IMR-90 (cell line): Measurements from ENCODE around the gene SGCE. TPM values are rescaled to one million over a fixed set of nuclear protein-coding genes. Genes with fewer than 3 reads are reported as not detected.

Experiments used
- ATAC-seq: fragments of 200-7000 bp; cut with Tn5 transposase; 2 replicates; pipeline ENCODE4 v1.9.1; 2020; ENCODE audit warnings: low read depth, mild to moderate bottlenecking, moderate library complexity
- BruUV-seq: library from RNA; stranded (reverse); fragments of 400-500 nt; replicated peaks from 2 replicates; lab custom pipeline; 2021; lab: Mats Ljungman, UMichigan
- CTCF ChIA-PET: fragments of 300-600 bp; formaldehyde crosslinking; extraction: SDS; loops from one replicate; lab custom pipeline; 2021; ENCODE audit warnings: antibody characterized with exemption; lab: Yijun Ruan, JAX
- POLR2A ChIA-PET: fragments of 300-600 bp; sonication (Branson Sonifier 250); formaldehyde crosslinking; loops from one replicate; lab custom pipeline; 2022; ENCODE audit warnings: antibody characterized with exemption; ENCODE audit not compliant: unreplicated experiment; lab: Charles Lee
- DNase-seq: peaks from one replicate; pipeline ENCODE4 v3.0.0; 2013
- H2AFZ ChIP-seq: replicated peaks from 2 replicates; pipeline ENCODE3; 2013; ENCODE audit warnings: low read length, mild to moderate bottlenecking; ENCODE audit not compliant: poor library complexity
- H2AK5ac ChIP-seq: 2 replicates; pipeline ENCODE4 v1.6.1; 2013; ENCODE audit warnings: low read depth, low read length, inconsistent platforms
- H2AK9ac ChIP-seq: replicated peaks from 2 replicates; pipeline ENCODE3; 2013; ENCODE audit warnings: mild to moderate bottlenecking, low read depth, low read length, moderate library complexity; ENCODE audit not compliant: poor library complexity
- H2BK120ac ChIP-seq: 2 replicates; pipeline ENCODE4 v1.6.1; 2013; ENCODE audit warnings: low read depth, low read length, inconsistent platforms
- H2BK15ac ChIP-seq: 3 replicates; pipeline ENCODE4 v1.6.1; 2013; ENCODE audit warnings: low read depth, low read length, inconsistent platforms
- H2BK20ac ChIP-seq: 2 replicates; pipeline ENCODE4 v1.6.1; 2013; ENCODE audit warnings: low read depth, mild to moderate bottlenecking, inconsistent platforms, low read length, moderate library complexity
- H2BK5ac ChIP-seq: 2 replicates; pipeline ENCODE4 v1.6.1; 2013; ENCODE audit warnings: mild to moderate bottlenecking, low read depth, low read length, inconsistent platforms; ENCODE audit not compliant: poor library complexity, severe bottlenecking
- H3K14ac ChIP-seq: replicated peaks from 2 replicates; pipeline ENCODE4 v1.6.1; 2013; ENCODE audit warnings: low read depth, low read length, inconsistent platforms
- H3K18ac ChIP-seq: 2 replicates; pipeline ENCODE4 v1.6.1; 2013; ENCODE audit warnings: low read depth, low read length, control low read depth
- H3K23ac ChIP-seq: 2 replicates; pipeline ENCODE4 v1.6.1; 2013; ENCODE audit warnings: low read depth, low read length, inconsistent platforms
- H3K27ac ChIP-seq: 2 replicates; pipeline ENCODE4 v1.5.1; 2013; ENCODE audit warnings: mild to moderate bottlenecking, control low read depth, low read length; ENCODE audit not compliant: insufficient read depth
- H3K27me3 ChIP-seq: 2 replicates; pipeline ENCODE4 v1.6.1; 2013; ENCODE audit warnings: low read length; ENCODE audit not compliant: control insufficient read depth, insufficient read depth
- H3K36me3 ChIP-seq: 2 replicates; pipeline ENCODE4 v1.6.1; 2013; ENCODE audit warnings: low read length, mixed read lengths; ENCODE audit not compliant: control insufficient read depth, insufficient read depth
- H3K4ac ChIP-seq: 2 replicates; pipeline ENCODE4 v1.6.1; 2013; ENCODE audit warnings: low read depth, low read length, inconsistent platforms
- H3K4me1 ChIP-seq: 2 replicates; pipeline ENCODE4 v1.6.1; 2013; ENCODE audit warnings: low read length, mixed read lengths; ENCODE audit not compliant: control insufficient read depth, insufficient read depth
- H3K4me2 ChIP-seq: 2 replicates; pipeline ENCODE4 v1.6.1; 2013; ENCODE audit warnings: low read depth, mild to moderate bottlenecking, control low read depth, low read length, moderate library complexity
- H3K4me3 ChIP-seq: 2 replicates; pipeline ENCODE4 v1.5.1; 2013; ENCODE audit warnings: low read depth, mild to moderate bottlenecking, control low read depth, low read length, moderate library complexity; ENCODE audit not compliant: insufficient read depth
- H3K56ac ChIP-seq: 2 replicates; pipeline ENCODE4 v1.6.1; 2013; ENCODE audit warnings: low read length, inconsistent platforms; ENCODE audit not compliant: insufficient read depth; ENCODE audit errors: extremely low read depth
- H3K79me1 ChIP-seq, 2 experiments: 2 replicates each; pipeline ENCODE4 v1.6.1; 2013; ENCODE audit warnings: low read length in 2 of 2, inconsistent platforms in 1 of 2, low read depth in 1 of 2
- H3K9ac ChIP-seq: 2 replicates; pipeline ENCODE4 v1.6.1; 2013; ENCODE audit warnings: low read depth, low read length, control low read depth
- H3K9me1 ChIP-seq: 2 replicates; pipeline ENCODE4 v1.6.1; 2013; ENCODE audit warnings: low read length, inconsistent platforms; ENCODE audit not compliant: insufficient read depth
- H3K9me3 ChIP-seq: 2 replicates; pipeline ENCODE4 v1.6.1; 2013; ENCODE audit warnings: low read length; ENCODE audit not compliant: control insufficient read depth, insufficient read depth
- H4K20me1 ChIP-seq: 2 replicates; pipeline ENCODE4 v1.6.1; 2013; ENCODE audit warnings: low read length, inconsistent platforms; ENCODE audit not compliant: insufficient read depth
- H4K5ac ChIP-seq: 2 replicates; pipeline ENCODE4 v1.6.1; 2013; ENCODE audit warnings: mild to moderate bottlenecking, low read depth, low read length, control low read depth
- H4K8ac ChIP-seq, 2 experiments: 2 replicates each; pipeline ENCODE4 v1.6.1; 2013; ENCODE audit warnings: low read depth in 2 of 2, low read length in 2 of 2, control low read depth in 1 of 2, inconsistent platforms in 1 of 2
- H4K91ac ChIP-seq: 2 replicates; pipeline ENCODE4 v1.6.1; 2013; ENCODE audit warnings: low read depth, low read length, inconsistent platforms; ENCODE audit not compliant: insufficient read depth
- SMC3 ChIP-seq: fragments of 150-350 bp; IDR thresholded peaks from 2 replicates; pipeline ENCODE4 v1.6.1; 2016; ENCODE audit warnings: low read depth, mild to moderate bottlenecking, antibody characterized with exemption, low read length, moderate library complexity
- WGBS, 2 experiments: methylation state at CpG; one replicate each; pipeline versions ENCODE4 v1.1.5 to v1.1.7; 2013; ENCODE audit warnings: missing lambda C conversion rate in 2 of 2; ENCODE audit not compliant: insufficient read length in 1 of 2; ENCODE audit errors: extremely low coverage in 2 of 2; 5-methylcytosine and 5-hydroxymethylcytosine counted together
- dilution Hi-C: fragments of 300-500 bp; cut with HindIII; formaldehyde crosslinking; loops from one replicate; pipeline ENCODE4 v1.14.3; 2018; ENCODE audit warnings: low sequenced_read_pairs; ENCODE audit not compliant: unreplicated experiment
- in situ Hi-C: fragments of 300-500 bp; cut with MboI; formaldehyde crosslinking; loops from 3 replicates; pipeline ENCODE4 v1.14.3; 2019; ENCODE audit warnings: low sequenced_read_pairs, inconsistent platforms, mixed read lengths
- intact Hi-C: fragments of 100-400 bp; cut with micrococcal nuclease; formaldehyde crosslinking; loops from 2 replicates; pipeline ENCODE4 v1.10.0; 2022
- polyA plus RNA-seq, 3 experiments: library from polyadenylated mRNA; depleted of rRNA; stranded (reverse); fragments of >200 nt; gene quantifications; 2 replicates each; pipeline ENCODE4 v1.2.3, GENCODE V29; 2012; ENCODE audit warnings: low replicate concordance in 1 of 3
- total RNA-seq: library from RNA; depleted of rRNA; stranded (reverse); fragments of >200 nt; gene quantifications from 2 replicates; pipeline ENCODE4 v1.2.3, GENCODE V29; 2012

Gene SGCE
- total and polyA plus RNA-seq, 2 of the 4 experiments (the other 2 are of a cell fraction) = 39.4 to 40.5 TPM

DNA sequence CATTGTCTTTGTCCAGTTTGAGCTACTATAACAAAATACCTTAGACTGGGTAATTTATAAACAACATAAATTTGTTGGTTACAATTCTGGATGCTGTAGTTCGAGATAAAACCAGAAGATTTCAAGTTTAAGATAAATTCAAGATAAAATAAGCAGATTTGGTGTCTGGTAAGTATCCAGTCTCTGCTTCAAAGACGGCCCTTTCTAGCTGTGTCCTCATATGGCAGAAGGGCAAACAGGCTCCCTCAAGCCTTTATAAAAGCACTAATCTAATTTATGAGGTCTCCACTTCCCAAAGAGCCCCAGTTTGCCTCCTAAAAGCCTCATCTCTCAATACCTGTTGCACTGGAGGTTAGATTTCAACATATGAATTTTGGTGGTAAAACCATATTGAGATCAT is 31.1 kb upstream of the SGCE start:
- no peaks in the 10 kb centered on the region for H3K79me1 ChIP-seq
- H4K8ac ChIP-seq = no peak overlapping the region
- no peak overlapping the region for H2AK9ac ChIP-seq
- intact Hi-C loops (no loop called here), in situ Hi-C loops (no loop called here), dilution Hi-C loops (no loop called here)
- no peaks in the 10 kb centered on the region for H3K36me3 ChIP-seq
- BruUV-seq = no TSS peak
- no peaks in the 10 kb centered on the region for H3K9me1 ChIP-seq
- H3K27ac ChIP-seq = no peak overlapping the region
- H2BK120ac ChIP-seq = no peak overlapping the region
- no peak overlapping the region for H4K91ac ChIP-seq
- no peak overlapping the region for H3K4me3 ChIP-seq
- no peak overlapping the region for H2BK20ac ChIP-seq
- H3K56ac ChIP-seq = no peak overlapping the region
- no CpG with 5 or more reads among the region's 2 CpGs for WGBS, 2 experiments
- no peaks in the 10 kb centered on the region for H3K27me3 ChIP-seq
- H3K9me3 ChIP-seq = no peaks in the 10 kb centered on the region
- H3K4me2 ChIP-seq = no peak overlapping the region
- H3K14ac ChIP-seq = no peak overlapping the region
- no peak overlapping the region for H2BK15ac ChIP-seq
- H3K9ac ChIP-seq = no peak overlapping the region
- DNase-seq (no peak), ATAC-seq (no peak)
- ChIA-PET CTCF (no interaction called here), POLR2A (no interaction called here)
- no peaks in the 10 kb centered on the region for H4K20me1 ChIP-seq
- no peak overlapping the region for H3K4ac ChIP-seq
- H2BK5ac ChIP-seq = no peak overlapping the region
- no peak overlapping the region for H2AK5ac ChIP-seq
- H4K5ac ChIP-seq = no peak overlapping the region
- H3K4me1 ChIP-seq = peaks cover 2% of the 10 kb centered on the region; the same call in 1 of the 2 replicates
- H2AFZ ChIP-seq = no peak overlapping the region
- no peak overlapping the region for H3K23ac ChIP-seq
- no peak overlapping the region for H3K18ac ChIP-seq
- TF ChIP-seq SMC3 = no peak
